ENCODE data around the gene UNC79.
A peak's percentile ranks its signal among the peaks of the same experiment; 100 is the strongest.

GRCh38 chr14:93528884-93529558 is 98.3 kb downstream of the UNC79 start:
- TF ChIP-seq, protein P1, sequence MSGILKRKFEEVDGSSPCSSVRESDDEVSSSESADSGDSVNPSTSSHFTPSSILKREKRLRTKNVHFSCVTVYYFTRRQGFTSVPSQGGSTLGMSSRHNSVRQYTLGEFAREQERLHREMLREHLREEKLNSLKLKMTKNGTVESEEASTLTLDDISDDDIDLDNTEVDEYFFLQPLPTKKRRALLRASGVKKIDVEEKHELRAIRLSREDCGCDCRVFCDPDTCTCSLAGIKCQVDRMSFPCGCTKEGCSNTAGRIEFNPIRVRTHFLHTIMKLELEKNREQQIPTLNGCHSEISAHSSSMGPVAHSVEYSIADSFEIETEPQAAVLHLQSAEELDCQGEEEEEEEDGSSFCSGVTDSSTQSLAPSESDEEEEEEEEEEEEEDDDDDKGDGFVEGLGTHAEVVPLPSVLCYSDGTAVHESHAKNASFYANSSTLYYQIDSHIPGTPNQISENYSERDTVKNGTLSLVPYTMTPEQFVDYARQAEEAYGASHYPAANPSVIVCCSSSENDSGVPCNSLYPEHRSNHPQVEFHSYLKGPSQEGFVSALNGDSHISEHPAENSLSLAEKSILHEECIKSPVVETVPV (CRISPR knock-in tag; IDR thresholded peaks at IDR 0.05) = no peak
- TF ChIP-seq ZFP3 (CRISPR knock-in tag; IDR thresholded peaks at IDR 0.05) (no peak), ZNF70 (CRISPR knock-in tag; IDR thresholded peaks at IDR 0.05) (no peak), PATZ1 (CRISPR knock-in tag; IDR thresholded peaks at IDR 0.05; ENCODE audit: borderline replicate concordance) (no peak), TOX (CRISPR knock-in tag; IDR thresholded peaks at IDR 0.05; ENCODE audit: borderline replicate concordance) (no peak), GLIS3 (CRISPR knock-in tag; IDR thresholded peaks at IDR 0.05) (no peak), ZNF8 (CRISPR knock-in tag; IDR thresholded peaks at IDR 0.05) (no peak), ESRRG (CRISPR knock-in tag; IDR thresholded peaks at IDR 0.05) (no peak), CSDC2 (CRISPR knock-in tag; IDR thresholded peaks at IDR 0.05) (no peak), BACH2 (CRISPR knock-in tag; IDR thresholded peaks at IDR 0.05; ENCODE audit: borderline replicate concordance) (no peak), ISL1 (CRISPR knock-in tag; IDR thresholded peaks at IDR 0.05) (peak; percentile 27; the same call in 1 of the 2 replicates), TCF4 (CRISPR knock-in tag; IDR thresholded peaks at IDR 0.05; ENCODE audit: borderline replicate concordance) (peak; percentile 91)
